IPS-11a (cell line): ENCODE measurements around the gene LRRC49.

Experiments
- H3K4me3 ChIP-seq: one replicate; pipeline ENCODE4 v1.5.1; 2013; ENCODE audit warnings: low read depth, low read length, control low read depth

LRRC49 gene

GRCh38 chr15:71049706-71050422 is 157.2 kb downstream of the LRRC49 start:
- H3K4me3 ChIP-seq = no peak overlapping the region

- no peak overlapping the region for H3K4me3 ChIP-seq
These were observed 157.8 kb downstream of the LRRC49 start for GRCh38 chr15:71050461-71050860.

GRCh38 chr15:71051539-71051938 is 158.9 kb downstream of the LRRC49 start:
- H3K4me3 ChIP-seq = no peak overlapping the region

GRCh38 chr15:71052356-71052755 is 159.7 kb downstream of the LRRC49 start:
- H3K4me3 ChIP-seq = no peak overlapping the region

GRCh38 chr15:71054286-71054952 is 161.8 kb downstream of the LRRC49 start:
- no peak overlapping the region for H3K4me3 ChIP-seq

GRCh38 chr15:71055461-71055860 is 162.8 kb downstream of the LRRC49 start:
- no peak overlapping the region for H3K4me3 ChIP-seq

GRCh38 chr15:71056111-71056510 is 163.5 kb downstream of the LRRC49 start:
- no peak overlapping the region for H3K4me3 ChIP-seq

- H3K4me3 ChIP-seq = no peak overlapping the region
These were observed 164.5 kb downstream of the LRRC49 start for GRCh38 chr15:71057143-71057542.

GRCh38 chr15:71057581-71057980 is 165.0 kb downstream of the LRRC49 start:
- no peak overlapping the region for H3K4me3 ChIP-seq

- H3K4me3 ChIP-seq = no peak overlapping the region
These were observed 168.4 kb downstream of the LRRC49 start for GRCh38 chr15:71060983-71061382.

- H3K4me3 ChIP-seq = no peak overlapping the region
These were observed 174.4 kb downstream of the LRRC49 start for GRCh38 chr15:71066983-71067382.

GRCh38 chr15:71069693-71070092 is 177.1 kb downstream of the LRRC49 start:
- H3K4me3 ChIP-seq = no peak overlapping the region

GRCh38 chr15:71071529-71071928 is 178.9 kb downstream of the LRRC49 start:
- no peak overlapping the region for H3K4me3 ChIP-seq

GRCh38 chr15:71072423-71072822 is 179.8 kb downstream of the LRRC49 start:
- no peak overlapping the region for H3K4me3 ChIP-seq

- no peak overlapping the region for H3K4me3 ChIP-seq
These were observed 186.0 kb downstream of the LRRC49 start for GRCh38 chr15:71078506-71079207.

- H3K4me3 ChIP-seq = no peak overlapping the region
These were observed 186.8 kb downstream of the LRRC49 start for GRCh38 chr15:71079208-71080044.

GRCh38 chr15:71080166-71080565 is 187.5 kb downstream of the LRRC49 start:
- H3K4me3 ChIP-seq = no peak overlapping the region

- H3K4me3 ChIP-seq = no peak overlapping the region
These were observed 188.1 kb downstream of the LRRC49 start for GRCh38 chr15:71080705-71081104.

- H3K4me3 ChIP-seq = no peak overlapping the region
These were observed 190.2 kb downstream of the LRRC49 start for GRCh38 chr15:71082803-71083202.

GRCh38 chr15:71083349-71083748 is 190.7 kb downstream of the LRRC49 start:
- no peak overlapping the region for H3K4me3 ChIP-seq

- no peak overlapping the region for H3K4me3 ChIP-seq
These were observed 191.6 kb downstream of the LRRC49 start for GRCh38 chr15:71084264-71084663.
